AG04450 (cell line): Measurements from ENCODE around the gene BCAP31. TPM values are rescaled to one million over a fixed set of nuclear protein-coding genes. Genes with fewer than 3 reads are reported as not detected.
"Not testable (repeated sequence)": the region's sequence is repeated elsewhere in the genome, so short reads cannot be mapped to it uniquely, and the experiment has no call there.

Experiments
- CTCF ChIA-PET: fragments of 300-600, 350-600 bp; formaldehyde crosslinking; extraction: SDS; loops from one replicate; lab custom pipeline; 2022; ENCODE audit warnings: antibody characterized with exemption, inconsistent platforms; lab: Charles Lee
- POLR2A ChIA-PET: fragments of 350-600 bp; formaldehyde crosslinking; extraction: SDS; loops from one replicate; lab custom pipeline; 2021; ENCODE audit warnings: antibody characterized with exemption, inconsistent platforms; lab: Yijun Ruan, JAX
- DNase-seq: peaks from one replicate; pipeline ENCODE4 v3.0.0-alpha.2; 2011; ENCODE audit warnings: low read depth, low spot score
- H3K27ac ChIP-seq: one replicate; pipeline ENCODE4 v1.5.1; 2012; ENCODE audit warnings: low read depth, low read length, control low read depth
- H3K27me3 ChIP-seq: one replicate; pipeline ENCODE4 v1.6.0; 2012; ENCODE audit warnings: low read length; ENCODE audit not compliant: control insufficient read depth, insufficient read depth
- H3K4me3 ChIP-seq: 2 replicates; pipeline ENCODE4 v1.5.1; 2011; ENCODE audit warnings: mild to moderate bottlenecking, low read depth, low read length, control low read depth
- H3K9me3 ChIP-seq: 2 replicates; pipeline ENCODE4 v1.5.1; 2012; ENCODE audit warnings: low read length; ENCODE audit not compliant: control insufficient read depth, insufficient read depth
- CTCF ChIP-seq: IDR thresholded peaks from 2 replicates; pipeline ENCODE4 v1.5.1; 2011; ENCODE audit warnings: low read depth, low read length, control low read depth, inconsistent platforms
- polyA plus RNA-seq: library from polyadenylated mRNA; depleted of rRNA; stranded (reverse); fragments of >200 nt; gene quantifications from 2 replicates; pipeline ENCODE4 v1.2.3, GENCODE V29; 2011

Gene BCAP31
- polyA plus RNA-seq, 1 experiment, result 108 TPM

- no peaks in the 10 kb centered on the region for H3K27me3 ChIP-seq
- H3K27ac ChIP-seq, result no peak overlapping the region
- DNase-seq, result no peak
- TF ChIP-seq CTCF, result no peak
- CTCF ChIA-PET, result interaction anchor here (0.5 to 1.9 kb wide), 5 partner anchors 17 to 759 kb away, joined by 3 to 6 read pairs (median 4); no protein-coding TSS in a partner anchor
- H3K9me3 ChIP-seq, result peaks cover 3% of the 10 kb centered on the region
- POLR2A ChIA-PET, result no interaction called here
- H3K4me3 ChIP-seq, result no peak overlapping the region
Measured at GRCh38 chrX:153685751-153686696, 38.2 kb downstream of the BCAP31 start.

- no peak for TF ChIP-seq CTCF
- Histone ChIP-seq H3K27me3 (no peaks in the 10 kb centered on the region), H3K27ac (no peak overlapping the region), H3K9me3 (peaks cover 3% of the 10 kb centered on the region), H3K4me3 (no peak overlapping the region)
- CTCF ChIA-PET, result no interaction called here
- no peak for DNase-seq
- POLR2A ChIA-PET, result no interaction called here
Measured at GRCh38 chrX:153685156-153685536, 39.0 kb downstream of the BCAP31 start.

- no peak for DNase-seq
- Histone ChIP-seq H3K27ac (no peak overlapping the region), H3K27me3 (no peaks in the 10 kb centered on the region), H3K9me3 (peaks cover 3% of the 10 kb centered on the region), H3K4me3 (no peak overlapping the region)
- CTCF ChIA-PET, result interaction anchor here (1.2 kb wide), 1 partner anchor 16 kb away, joined by 3 read pairs; no protein-coding TSS in a partner anchor
- no peak for TF ChIP-seq CTCF
- POLR2A ChIA-PET, result no interaction called here
Measured at GRCh38 chrX:153684467-153685155, 39.6 kb downstream of the BCAP31 start.

- H3K4me3 ChIP-seq, POLR2A ChIA-PET, H3K9me3 ChIP-seq, H3K27me3 ChIP-seq, H3K27ac ChIP-seq, DNase-seq: not testable (repeated sequence)
- CTCF ChIA-PET, result interaction anchor here (1.2 kb wide), 1 partner anchor 14 kb away, joined by 3 read pairs; no protein-coding TSS in a partner anchor
Measured at GRCh38 chrX:153683486-153683885, 40.7 kb downstream of the BCAP31 start.

GRCh38 chrX:153681175-153681574, 43.0 kb downstream of the BCAP31 start:
- no peak overlapping the region for H3K4me3 ChIP-seq
- DNase-seq, result no peak
- no peaks in the 10 kb centered on the region for H3K27me3 ChIP-seq
- POLR2A ChIA-PET, result no interaction called here
- peaks cover 3% of the 10 kb centered on the region for H3K9me3 ChIP-seq
- CTCF ChIA-PET, result no interaction called here
- TF ChIP-seq CTCF, result no peak
- H3K27ac ChIP-seq, result no peak overlapping the region
